ENCODE data around the gene LATS2. TPM values are rescaled to one million over a fixed set of nuclear protein-coding genes. Genes with fewer than 3 reads are reported as not detected.

Gene LATS2
- total RNA-seq, 4 donors from 2014 or later: 3.7 to 9.9 (median 6.5) TPM

DNA sequence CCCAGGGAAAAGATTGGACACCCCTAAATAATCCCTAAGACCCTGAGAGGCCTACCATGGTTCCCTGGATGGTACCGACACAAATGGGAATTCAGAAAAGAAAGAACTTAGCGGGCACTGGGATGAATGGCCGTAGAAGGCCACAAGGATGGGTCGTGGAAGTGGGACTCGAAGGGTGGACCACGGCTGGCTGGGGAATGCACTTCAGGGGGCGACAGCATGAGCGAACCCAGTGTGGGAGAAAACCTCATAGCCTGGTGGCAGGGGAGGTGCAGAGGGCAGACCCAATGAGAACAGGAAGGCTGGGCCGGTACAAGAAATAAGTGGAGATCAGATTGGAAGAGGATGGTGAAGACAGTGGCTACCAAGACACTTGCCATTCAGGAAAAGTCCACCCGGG lies 28.7 kb downstream of the LATS2 start:
- DNase-seq: no peak
- Histone ChIP-seq H3K4me1 (peaks cover 0 to 14% (median 0%) of the 10 kb centered on the region in 4 donors), H3K27me3 (no peaks in the 10 kb centered on the region), H3K27ac (peak overlapping the region in 2 of 4 donors; percentile 42 to 52), H3K9me3 (no peaks in the 10 kb centered on the region), H3K4me3 (no peak overlapping the region), H3K36me3 (no peaks in the 10 kb centered on the region)
- no peak for TF ChIP-seq POLR2A (IDR thresholded peaks at IDR 0.05)

GRCh38 chr13:21031594-21032275 lies 29.7 kb downstream of the LATS2 start:
- H3K27ac ChIP-seq: no peak overlapping the region
- no peak for DNase-seq
- no peak overlapping the region for H3K4me3 ChIP-seq
- no peaks in the 10 kb centered on the region for H3K27me3 ChIP-seq
- H3K9me3 ChIP-seq: no peaks in the 10 kb centered on the region
- no peaks in the 10 kb centered on the region for H3K36me3 ChIP-seq
- H3K4me1 ChIP-seq: peaks cover 0 to 14% (median 0%) of the 10 kb centered on the region in 4 donors
- TF ChIP-seq, protein P1, sequence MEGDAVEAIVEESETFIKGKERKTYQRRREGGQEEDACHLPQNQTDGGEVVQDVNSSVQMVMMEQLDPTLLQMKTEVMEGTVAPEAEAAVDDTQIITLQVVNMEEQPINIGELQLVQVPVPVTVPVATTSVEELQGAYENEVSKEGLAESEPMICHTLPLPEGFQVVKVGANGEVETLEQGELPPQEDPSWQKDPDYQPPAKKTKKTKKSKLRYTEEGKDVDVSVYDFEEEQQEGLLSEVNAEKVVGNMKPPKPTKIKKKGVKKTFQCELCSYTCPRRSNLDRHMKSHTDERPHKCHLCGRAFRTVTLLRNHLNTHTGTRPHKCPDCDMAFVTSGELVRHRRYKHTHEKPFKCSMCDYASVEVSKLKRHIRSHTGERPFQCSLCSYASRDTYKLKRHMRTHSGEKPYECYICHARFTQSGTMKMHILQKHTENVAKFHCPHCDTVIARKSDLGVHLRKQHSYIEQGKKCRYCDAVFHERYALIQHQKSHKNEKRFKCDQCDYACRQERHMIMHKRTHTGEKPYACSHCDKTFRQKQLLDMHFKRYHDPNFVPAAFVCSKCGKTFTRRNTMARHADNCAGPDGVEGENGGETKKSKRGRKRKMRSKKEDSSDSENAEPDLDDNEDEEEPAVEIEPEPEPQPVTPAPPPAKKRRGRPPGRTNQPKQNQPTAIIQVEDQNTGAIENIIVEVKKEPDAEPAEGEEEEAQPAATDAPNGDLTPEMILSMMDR (IDR thresholded peaks at IDR 0.05): no peak
- no peak for TF ChIP-seq POLR2A (IDR thresholded peaks at IDR 0.05)

- no peaks in the 10 kb centered on the region for H3K36me3 ChIP-seq
- no peaks in the 10 kb centered on the region for H3K9me3 ChIP-seq
- H3K4me1 ChIP-seq: peaks cover 0 to 7% (median 0%) of the 10 kb centered on the region in 4 donors
- H3K4me3 ChIP-seq: no peak overlapping the region
- DNase-seq: no peak
- no peaks in the 10 kb centered on the region for H3K27me3 ChIP-seq
- TF ChIP-seq, protein P1 (IDR thresholded peaks at IDR 0.05): no peak
- TF ChIP-seq POLR2A (IDR thresholded peaks at IDR 0.05): no peak
- no peak overlapping the region for H3K27ac ChIP-seq
Measured at GRCh38 chr13:21025539-21025938, 35.8 kb downstream of the LATS2 start.

GRCh38 chr13:21022056-21022979 lies 39.1 kb downstream of the LATS2 start:
- Histone ChIP-seq H3K9me3 (no peaks in the 10 kb centered on the region), H3K36me3 (no peaks in the 10 kb centered on the region), H3K4me3 (no peak overlapping the region), H3K4me1 (peaks cover 0 to 7% (median 0%) of the 10 kb centered on the region in 4 donors), H3K27me3 (no peaks in the 10 kb centered on the region), H3K27ac (no peak overlapping the region)
- no peak for DNase-seq
- no peak for TF ChIP-seq POLR2A (IDR thresholded peaks at IDR 0.05)
- TF ChIP-seq, protein P1 (IDR thresholded peaks at IDR 0.05): no peak

GRCh38 chr13:21020581-21020980 lies 40.8 kb downstream of the LATS2 start:
- H3K27ac ChIP-seq: no peak overlapping the region
- H3K9me3 ChIP-seq: no peaks in the 10 kb centered on the region
- H3K36me3 ChIP-seq: no peaks in the 10 kb centered on the region
- H3K27me3 ChIP-seq: no peaks in the 10 kb centered on the region
- peaks cover 0 to 7% (median 0%) of the 10 kb centered on the region in 4 donors for H3K4me1 ChIP-seq
- H3K4me3 ChIP-seq: no peak overlapping the region
- no peak for DNase-seq
- no peak for TF ChIP-seq POLR2A (IDR thresholded peaks at IDR 0.05)
- TF ChIP-seq, protein P1 (IDR thresholded peaks at IDR 0.05): no peak

- TF ChIP-seq, protein P1 (IDR thresholded peaks at IDR 0.05): no peak
- no peak for TF ChIP-seq POLR2A (IDR thresholded peaks at IDR 0.05)
- Histone ChIP-seq H3K27me3 (no peaks in the 10 kb centered on the region), H3K4me1 (peaks cover 0 to 7% (median 0%) of the 10 kb centered on the region in 4 donors), H3K27ac (no peak overlapping the region), H3K36me3 (no peaks in the 10 kb centered on the region), H3K9me3 (no peaks in the 10 kb centered on the region), H3K4me3 (no peak overlapping the region)
- DNase-seq: no peak
Measured at GRCh38 chr13:21020176-21020575, 41.2 kb downstream of the LATS2 start.

All from Peyer's patch (tissue), 4 donors.